ENCODE results near the gene THSD7A. TPM values are rescaled to one million over a fixed set of nuclear protein-coding genes. Genes with fewer than 3 reads are reported as not detected.

THSD7A gene
- total and polyA plus RNA-seq, 9 of the 15 experiments (the other 6 are each of a cell fraction or from before 2014, with no cell fraction given), result 0.01 to 0.02 TPM; not detected in 7

- intact Hi-C loops (cut with micrococcal nuclease), result no loop called here
- Histone ChIP-seq H3K36me3 (ENCODE audit: control insufficient read depth, insufficient read depth, low read length) (no peaks in the 10 kb centered on the region), H2AFZ (ENCODE audit: low read depth, low read length) (no peak overlapping the region), H3K4me1 (replicated peaks in 1 of 2; ENCODE audit: control insufficient read depth in 2 of 2, insufficient read depth in 2 of 2, low read length in 2 of 2) (no peaks in the 10 kb centered on the region), H3K4me2 (ENCODE audit: insufficient read depth, low read length) (no peak overlapping the region), H3K27me3 (ENCODE audit: control insufficient read depth in 2 of 2, insufficient read depth in 2 of 2, low read length in 2 of 2) (no peaks in the 10 kb centered on the region), H3K4me3 (no peak overlapping the region), H4K20me1 (replicated peaks; ENCODE audit: control insufficient read depth, insufficient read depth, low read length) (no peaks in the 10 kb centered on the region), H3K9me3 (replicated peaks; ENCODE audit: control insufficient read depth, insufficient read depth, low read depth, low read length) (no peaks in the 10 kb centered on the region), H3K9ac (ENCODE audit: insufficient read depth in 1 of 2, low read depth in 2 of 2, low read length in 2 of 2) (no peak overlapping the region), H3K27ac (ENCODE audit: extremely low read depth, low read depth, low read length) (no peak overlapping the region), H3K79me2 (ENCODE audit: control insufficient read depth, insufficient read depth, low read length) (no peaks in the 10 kb centered on the region), H3K9me1 (ENCODE audit: control insufficient read depth, insufficient read depth, low read length) (no peaks in the 10 kb centered on the region)
- WGBS (ENCODE audit: insufficient coverage, low coverage, missing lambda C conversion rate), result 0% methylated on average over 4 of the region's 4 CpGs
- TF ChIP-seq MTA2 (IDR thresholded peaks at IDR 0.05; ENCODE audit: low read depth), result no peak
- TF ChIP-seq ZNF398 (CRISPR knock-in tag; IDR thresholded peaks at IDR 0.05), result no peak
- no peak for TF ChIP-seq U2AF1 (optimal IDR thresholded peaks at IDR 0.05; ENCODE audit: low read depth, low read length)
- TF ChIP-seq ZSCAN29 (IDR thresholded peaks at IDR 0.05), result no peak
- no peak for TF ChIP-seq GATAD2A (IDR thresholded peaks at IDR 0.05)
- no peak for TF ChIP-seq PYGO2 (tag; IDR thresholded peaks at IDR 0.05)
- ChIA-PET POLR2A (no interaction called here), CTCF (ENCODE audit: low intra/inter-chr PET ratio) (no interaction called here)
- in situ Hi-C loops (cut with MboI), result no loop called here
- DNase-seq (ENCODE audit: extremely low read depth in 1 of 4, low spot score in 3 of 4) (no peak), FAIRE-seq (no peak), ATAC-seq (no peak)
- no TSS peak for BruUV-seq (replicated peaks)
Observed at GRCh38 chr7:11379641-11380040, 452.4 kb downstream of the THSD7A start.
